ENCODE measurements around the gene CDC42EP4. TPM values are rescaled to one million over a fixed set of nuclear protein-coding genes. Genes with fewer than 3 reads are reported as not detected.
A peak's percentile ranks its signal among the peaks of the same experiment; 100 is the strongest.

CDC42EP4 gene
- total RNA-seq, 1 experiment from 2014 or later, result 32.7 TPM

DNA sequence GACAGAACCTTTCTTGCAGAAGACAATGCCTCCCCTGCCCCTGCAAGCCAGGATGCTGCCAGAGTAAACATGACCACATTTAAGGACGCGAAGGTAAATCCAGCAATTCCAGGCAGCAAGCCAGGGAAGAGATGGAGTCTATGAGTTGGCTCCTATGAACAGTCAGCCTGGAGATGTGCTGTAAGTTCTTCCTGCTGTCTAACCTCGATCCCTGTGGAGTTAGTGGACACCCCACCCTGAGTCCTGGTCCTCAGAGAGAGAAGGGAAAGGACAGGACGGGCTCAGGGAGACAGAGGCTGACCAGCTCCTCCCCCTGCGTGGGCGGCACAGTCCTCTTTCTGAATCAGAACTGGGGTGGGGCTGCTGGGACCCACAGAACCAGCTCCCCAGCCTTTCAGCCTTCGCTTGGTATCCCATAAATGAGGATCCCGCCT, 24.9 kb downstream of the CDC42EP4 start:
- DNase-seq, result no peak
- Histone ChIP-seq H3K4me3 (ENCODE audit: insufficient read depth, low read depth, low read length) (no peak overlapping the region), H3K27me3 (ENCODE audit: control insufficient read depth, insufficient read depth, low read length) (no peaks in the 10 kb centered on the region), H3K36me3 (replicated peaks; ENCODE audit: control insufficient read depth, insufficient read depth, low read length) (no peaks in the 10 kb centered on the region; the same call in 1 of the 2 replicates)

DNA sequence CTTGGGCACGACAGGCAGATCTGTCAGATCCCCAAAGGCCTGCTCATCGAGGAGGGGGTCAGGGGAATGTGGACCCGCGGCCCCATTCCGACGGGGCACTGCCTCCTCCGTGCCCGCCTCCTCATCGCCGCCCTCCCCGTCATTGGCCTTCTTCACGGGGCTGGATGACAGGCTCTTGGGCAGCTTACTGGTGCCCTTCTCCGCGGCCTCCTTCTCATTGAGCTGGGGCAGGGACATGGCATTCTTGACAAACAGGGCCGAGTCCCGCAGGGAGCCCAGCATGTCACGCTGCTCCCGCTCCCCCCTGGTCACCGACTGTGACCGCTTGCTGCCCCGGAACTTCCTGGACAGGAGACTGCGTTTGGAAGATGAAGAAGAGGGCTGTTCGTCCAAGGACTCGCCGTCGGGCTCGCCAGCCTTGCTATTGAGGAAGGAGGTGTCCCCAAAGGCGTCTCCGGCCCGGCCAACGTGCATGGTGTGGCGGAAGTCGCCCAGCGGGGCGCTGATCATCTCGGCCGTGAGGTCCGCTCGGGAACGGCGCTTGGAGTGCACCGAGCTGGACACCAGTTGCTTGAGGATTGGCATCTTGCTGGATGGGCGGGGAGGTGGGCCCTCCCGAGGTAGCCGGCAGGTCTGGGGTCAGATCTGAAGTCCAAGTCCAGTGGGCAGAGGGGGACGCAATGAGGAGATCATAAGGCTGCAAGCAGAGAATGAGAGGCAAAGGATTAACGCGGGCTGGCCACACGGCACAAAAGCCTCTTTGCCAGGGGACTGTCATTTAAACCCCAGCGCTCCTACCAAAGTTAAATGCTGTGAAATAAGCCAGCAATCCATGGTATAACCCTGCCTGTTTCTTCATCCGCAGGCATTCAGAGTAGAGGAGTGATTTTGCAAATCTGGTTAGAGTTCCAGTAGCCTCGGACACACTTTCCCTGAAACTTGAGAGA, 25.6 kb downstream of the CDC42EP4 start:
- no peak overlapping the region for H3K4me3 ChIP-seq (ENCODE audit: insufficient read depth, low read depth, low read length)
- H3K27me3 ChIP-seq (ENCODE audit: control insufficient read depth, insufficient read depth, low read length), result no peaks in the 10 kb centered on the region
- no peaks in the 10 kb centered on the region; the same call in 1 of the 2 replicates for H3K36me3 ChIP-seq (replicated peaks; ENCODE audit: control insufficient read depth, insufficient read depth, low read length)
- peak; percentile 38 for DNase-seq

DNA sequence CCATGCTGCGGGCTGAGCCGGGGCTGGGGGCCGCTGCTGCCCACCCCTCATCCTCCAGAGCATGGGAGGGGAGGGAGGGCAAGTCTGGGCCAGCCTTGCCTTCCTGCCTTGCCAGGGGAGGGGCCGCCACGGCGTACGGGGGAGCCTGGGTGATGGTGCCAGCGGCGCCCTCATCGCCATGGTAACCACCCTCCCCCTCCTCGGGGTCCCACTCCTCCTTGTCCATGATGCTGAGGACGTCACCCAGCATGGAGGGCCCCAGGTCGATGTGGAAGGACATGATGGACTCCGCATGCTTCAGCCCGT, 26.2 kb downstream of the CDC42EP4 start:
- peak; percentile 59 for DNase-seq
- H3K36me3 ChIP-seq (replicated peaks; ENCODE audit: control insufficient read depth, insufficient read depth, low read length), result no peaks in the 10 kb centered on the region; the same call in 1 of the 2 replicates
- no peak overlapping the region for H3K4me3 ChIP-seq (ENCODE audit: insufficient read depth, low read depth, low read length)
- H3K27me3 ChIP-seq (ENCODE audit: control insufficient read depth, insufficient read depth, low read length), result no peaks in the 10 kb centered on the region

DNA sequence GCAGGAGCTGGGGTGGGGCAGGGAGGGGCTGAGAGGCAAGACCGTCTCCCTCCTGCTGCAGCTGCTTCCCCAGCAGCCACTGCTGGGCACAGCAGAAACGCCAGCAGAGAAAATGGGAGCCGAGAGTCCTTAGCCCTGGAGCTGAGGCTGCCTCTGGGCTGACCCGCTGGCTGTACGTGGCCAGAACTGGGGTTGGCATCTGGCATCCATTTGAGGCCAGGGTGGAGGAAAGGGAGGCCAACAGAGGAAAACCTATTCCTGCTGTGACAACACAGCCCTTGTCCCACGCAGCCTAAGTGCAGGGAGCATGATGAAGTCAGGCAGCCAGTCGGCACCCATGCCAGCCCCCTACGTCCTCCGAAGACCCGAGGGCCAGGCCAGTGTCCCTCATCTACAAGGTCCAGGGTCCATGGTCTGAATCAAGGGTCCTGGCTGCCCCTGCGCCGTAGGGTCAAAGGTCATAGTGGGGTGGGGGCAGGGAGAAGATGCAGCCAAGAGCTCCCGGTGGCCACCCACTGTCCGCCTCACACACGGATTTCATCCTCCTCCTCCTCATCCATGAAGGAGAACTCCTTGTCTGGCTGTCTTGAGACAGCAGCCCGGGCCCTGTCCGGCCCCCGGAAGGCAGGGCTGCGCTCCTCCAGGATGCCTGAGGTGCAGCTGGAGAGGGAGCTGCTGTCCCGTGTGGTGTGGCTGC, 26.7 kb downstream of the CDC42EP4 start:
- no peaks in the 10 kb centered on the region; the same call in 1 of the 2 replicates for H3K36me3 ChIP-seq (replicated peaks; ENCODE audit: control insufficient read depth, insufficient read depth, low read length)
- H3K27me3 ChIP-seq (ENCODE audit: control insufficient read depth, insufficient read depth, low read length), result no peaks in the 10 kb centered on the region
- DNase-seq, result peak; percentile 46
- no peak overlapping the region for H3K4me3 ChIP-seq (ENCODE audit: insufficient read depth, low read depth, low read length)

DNA sequence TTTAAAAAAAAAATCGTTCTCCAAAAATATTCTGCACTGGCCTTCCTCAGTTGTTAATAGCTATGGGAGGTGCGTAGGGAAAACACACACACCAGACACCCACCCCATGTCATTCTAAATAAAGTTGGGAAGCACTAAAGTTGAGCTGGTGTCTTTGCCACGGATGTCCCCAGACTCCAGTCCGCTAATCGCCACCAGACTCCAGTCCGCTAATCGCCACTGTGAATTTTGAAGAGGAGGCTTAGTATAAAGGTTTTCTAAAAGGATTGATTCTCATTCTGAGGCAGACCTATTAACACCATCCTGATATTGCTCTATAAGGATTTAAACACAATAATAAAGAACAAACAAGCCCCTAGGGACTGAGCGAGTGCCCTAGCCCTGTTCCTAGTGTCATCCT, 27.4 kb downstream of the CDC42EP4 start:
- Histone ChIP-seq H3K36me3 (replicated peaks; ENCODE audit: control insufficient read depth, insufficient read depth, low read length) (no peaks in the 10 kb centered on the region; the same call in 1 of the 2 replicates), H3K27me3 (ENCODE audit: control insufficient read depth, insufficient read depth, low read length) (no peaks in the 10 kb centered on the region), H3K4me3 (ENCODE audit: insufficient read depth, low read depth, low read length) (no peak overlapping the region)
- DNase-seq, result no peak

DNA sequence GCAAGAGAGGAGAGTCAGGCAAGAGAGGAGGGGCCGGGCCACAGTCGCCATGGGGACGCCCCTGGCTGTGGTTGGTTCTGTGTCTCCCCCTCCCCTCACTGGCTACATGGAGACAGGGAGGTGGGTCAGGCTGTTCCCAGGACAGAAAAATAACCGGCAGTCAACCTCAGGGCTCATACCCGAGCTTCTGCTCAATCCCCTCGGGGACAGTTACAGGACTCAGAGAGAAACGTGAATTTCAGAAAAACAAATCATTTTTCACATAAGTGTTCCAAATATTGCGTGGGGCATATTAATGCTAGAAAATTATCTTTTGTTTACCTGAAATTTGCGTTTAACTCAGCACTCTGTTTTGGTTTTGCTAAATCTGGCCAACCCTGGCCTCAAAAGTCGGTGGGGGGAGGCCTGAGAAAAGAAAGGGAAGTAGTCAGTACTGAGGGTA, 27.9 kb downstream of the CDC42EP4 start:
- Histone ChIP-seq H3K27me3 (ENCODE audit: control insufficient read depth, insufficient read depth, low read length) (no peaks in the 10 kb centered on the region), H3K4me3 (ENCODE audit: insufficient read depth, low read depth, low read length) (no peak overlapping the region), H3K36me3 (replicated peaks; ENCODE audit: control insufficient read depth, insufficient read depth, low read length) (no peaks in the 10 kb centered on the region; the same call in 1 of the 2 replicates)
- DNase-seq, result peak; percentile 93

DNA sequence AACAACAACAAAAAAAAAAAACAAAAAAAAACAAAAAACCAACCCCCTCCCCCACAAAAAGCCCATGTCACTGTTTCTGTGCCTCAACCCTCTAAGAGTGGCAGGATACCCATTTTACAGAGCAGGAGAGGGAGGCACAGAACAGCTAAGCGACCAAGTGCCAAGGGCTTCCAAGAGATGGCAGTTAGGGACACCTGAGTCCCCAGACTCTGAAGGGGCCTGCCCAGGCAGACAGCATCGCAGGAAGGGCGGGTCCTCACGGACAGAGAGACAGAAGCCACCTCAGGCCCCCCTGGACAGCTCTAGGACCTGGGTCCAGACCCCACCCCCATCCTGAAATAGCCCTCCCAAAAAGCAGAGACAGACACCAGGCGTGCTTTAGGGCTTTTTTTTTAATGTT, 28.6 kb downstream of the CDC42EP4 start:
- DNase-seq, result no peak
- H3K27me3 ChIP-seq (ENCODE audit: control insufficient read depth, insufficient read depth, low read length), result no peaks in the 10 kb centered on the region
- no peak overlapping the region for H3K4me3 ChIP-seq (ENCODE audit: insufficient read depth, low read depth, low read length)
- H3K36me3 ChIP-seq (replicated peaks; ENCODE audit: control insufficient read depth, insufficient read depth, low read length), result no peaks in the 10 kb centered on the region; the same call in 1 of the 2 replicates

DNA sequence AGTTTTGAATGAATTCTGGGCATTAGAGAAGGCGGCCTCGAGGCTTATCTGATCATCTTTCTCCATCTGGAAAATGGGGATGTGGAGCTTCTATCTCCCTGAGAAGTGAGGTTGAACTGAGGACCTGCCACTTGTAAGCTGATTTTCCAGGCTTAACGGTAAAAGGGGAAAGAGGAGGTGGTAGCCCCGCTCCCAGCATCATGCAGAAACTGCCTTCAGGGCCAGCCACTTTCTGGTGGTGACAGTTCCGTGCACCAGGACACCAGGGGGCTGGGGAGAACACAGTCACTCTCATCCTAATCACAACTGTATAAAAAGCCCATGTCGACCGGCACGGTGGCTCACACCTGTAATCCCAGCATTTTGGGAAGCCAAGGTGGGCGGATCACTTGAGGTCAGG, 29.2 kb downstream of the CDC42EP4 start:
- no peaks in the 10 kb centered on the region for H3K27me3 ChIP-seq (ENCODE audit: control insufficient read depth, insufficient read depth, low read length)
- no peaks in the 10 kb centered on the region; the same call in 1 of the 2 replicates for H3K36me3 ChIP-seq (replicated peaks; ENCODE audit: control insufficient read depth, insufficient read depth, low read length)
- H3K4me3 ChIP-seq (ENCODE audit: insufficient read depth, low read depth, low read length), result no peak overlapping the region
- DNase-seq, result no peak

DNA sequence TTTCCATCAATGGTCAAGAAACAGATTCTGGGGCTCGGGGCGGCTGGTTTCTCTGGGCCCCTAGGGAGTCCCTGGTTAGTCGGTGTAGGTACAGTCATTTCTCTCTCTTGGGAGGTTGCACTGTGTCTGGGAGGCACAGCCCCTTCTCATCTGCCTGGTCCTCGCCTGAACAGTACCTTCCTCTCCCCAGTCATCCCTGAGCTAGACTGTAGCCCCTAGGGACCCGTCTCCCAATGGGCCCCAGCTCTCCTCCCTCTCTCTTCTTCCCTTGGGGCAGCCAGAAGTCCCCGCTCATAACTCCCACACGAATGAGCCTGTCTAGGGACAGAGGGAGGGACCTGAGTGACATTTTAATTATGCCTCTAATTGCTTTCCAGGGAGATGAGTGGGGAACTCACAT, 29.9 kb downstream of the CDC42EP4 start:
- Histone ChIP-seq H3K36me3 (replicated peaks; ENCODE audit: control insufficient read depth, insufficient read depth, low read length) (no peaks in the 10 kb centered on the region; the same call in 1 of the 2 replicates), H3K4me3 (ENCODE audit: insufficient read depth, low read depth, low read length) (no peak overlapping the region), H3K27me3 (ENCODE audit: control insufficient read depth, insufficient read depth, low read length) (no peaks in the 10 kb centered on the region)
- no peak for DNase-seq

DNA sequence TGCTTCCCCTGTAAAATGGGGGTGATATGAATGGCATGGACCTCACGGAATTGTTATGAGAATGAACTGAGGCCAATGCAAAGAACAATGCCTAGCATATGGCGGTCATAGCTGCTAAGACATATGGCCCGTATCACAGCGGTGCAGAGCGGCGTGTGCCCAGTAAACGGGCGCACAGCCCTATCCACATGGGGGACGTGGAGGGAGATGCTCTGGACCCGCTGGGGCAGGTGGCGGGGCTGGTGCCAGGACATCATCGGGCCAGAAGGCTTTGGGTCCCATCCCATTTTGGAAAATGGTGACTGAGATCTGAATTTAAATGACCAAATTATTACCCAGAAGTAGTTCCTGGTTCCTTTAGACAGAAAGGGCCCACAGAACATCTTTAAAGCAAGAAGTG, 31.6 kb downstream of the CDC42EP4 start:
- no peak for DNase-seq
- Histone ChIP-seq H3K36me3 (replicated peaks; ENCODE audit: control insufficient read depth, insufficient read depth, low read length) (no peaks in the 10 kb centered on the region; the same call in 1 of the 2 replicates), H3K27me3 (ENCODE audit: control insufficient read depth, insufficient read depth, low read length) (no peaks in the 10 kb centered on the region), H3K4me3 (ENCODE audit: insufficient read depth, low read depth, low read length) (no peak overlapping the region)

DNA sequence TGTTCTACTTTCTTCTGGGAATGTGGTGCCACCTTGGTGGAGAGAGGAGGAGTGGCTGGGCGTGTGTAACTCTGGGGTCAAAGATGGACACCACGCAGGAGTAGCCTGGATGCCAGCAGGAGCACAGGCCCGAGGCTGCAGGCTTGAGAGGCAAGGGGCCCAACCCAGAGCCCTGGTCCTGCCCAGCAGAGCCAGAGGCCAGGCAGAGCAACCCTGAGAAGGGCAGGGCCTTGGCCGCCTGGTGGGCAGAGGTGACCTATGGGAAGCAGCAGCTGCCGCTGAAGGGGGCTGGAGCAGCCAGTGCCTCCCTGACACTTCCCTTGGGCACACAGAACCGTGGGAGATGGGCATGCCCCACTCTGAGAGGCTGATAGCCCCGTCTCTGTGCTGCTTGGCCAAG, 32.1 kb downstream of the CDC42EP4 start:
- no peaks in the 10 kb centered on the region for H3K36me3 ChIP-seq (replicated peaks; ENCODE audit: control insufficient read depth, insufficient read depth, low read length)
- H3K27me3 ChIP-seq (ENCODE audit: control insufficient read depth, insufficient read depth, low read length), result no peaks in the 10 kb centered on the region
- DNase-seq, result no peak
- no peak overlapping the region for H3K4me3 ChIP-seq (ENCODE audit: insufficient read depth, low read depth, low read length)

DNA sequence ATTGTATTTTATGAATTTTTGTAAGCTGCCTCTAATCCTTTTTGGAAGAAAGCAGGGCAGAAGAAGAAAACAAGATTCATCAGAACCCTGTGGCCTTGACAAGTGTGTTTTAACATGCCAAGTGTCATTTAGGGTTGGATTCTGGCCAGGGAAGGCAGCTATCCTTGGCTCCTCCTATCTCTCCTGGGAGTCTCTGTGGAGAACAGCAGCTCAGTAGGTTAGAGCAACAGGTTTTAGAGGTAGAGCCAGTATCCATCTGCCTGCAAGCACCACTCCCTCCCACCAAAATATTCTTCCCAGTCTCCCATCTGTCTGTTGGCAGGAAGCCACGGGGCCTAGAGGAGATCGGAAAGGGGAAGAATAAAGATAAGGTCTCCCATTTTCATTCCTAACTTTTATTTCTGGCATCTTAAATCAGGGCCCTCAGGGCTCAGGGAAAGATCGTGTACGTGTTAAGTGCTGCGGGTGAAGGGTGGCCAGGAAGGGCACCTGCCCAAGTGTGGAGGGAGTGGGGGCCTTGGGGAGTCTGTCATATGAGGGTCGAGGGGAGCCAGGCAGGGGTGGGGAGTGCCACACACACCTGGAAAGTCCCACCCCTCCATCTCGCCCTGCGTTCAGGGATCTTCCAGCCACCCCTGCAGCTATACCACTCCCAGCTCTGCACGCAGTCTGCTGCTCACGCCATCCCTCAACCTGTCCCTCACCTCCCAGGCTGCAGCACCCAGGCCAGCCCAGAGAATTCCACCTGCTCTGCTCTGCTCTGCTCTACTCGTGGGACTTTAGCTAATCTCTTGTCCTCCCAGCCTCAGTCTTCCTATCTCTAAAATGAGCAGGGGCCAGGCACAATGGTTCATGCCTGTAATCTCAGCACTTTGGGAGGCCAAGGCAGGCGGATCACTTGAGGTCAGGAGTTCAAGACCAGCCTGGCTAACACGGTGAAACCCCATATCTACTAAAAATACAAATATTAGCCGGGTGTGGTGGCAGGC, 33.0 kb downstream of the CDC42EP4 start:
- no peak overlapping the region for H3K4me3 ChIP-seq (ENCODE audit: insufficient read depth, low read depth, low read length)
- H3K27me3 ChIP-seq (ENCODE audit: control insufficient read depth, insufficient read depth, low read length), result no peaks in the 10 kb centered on the region
- no peaks in the 10 kb centered on the region for H3K36me3 ChIP-seq (replicated peaks; ENCODE audit: control insufficient read depth, insufficient read depth, low read length)
- DNase-seq, result peak; percentile 52

DNA sequence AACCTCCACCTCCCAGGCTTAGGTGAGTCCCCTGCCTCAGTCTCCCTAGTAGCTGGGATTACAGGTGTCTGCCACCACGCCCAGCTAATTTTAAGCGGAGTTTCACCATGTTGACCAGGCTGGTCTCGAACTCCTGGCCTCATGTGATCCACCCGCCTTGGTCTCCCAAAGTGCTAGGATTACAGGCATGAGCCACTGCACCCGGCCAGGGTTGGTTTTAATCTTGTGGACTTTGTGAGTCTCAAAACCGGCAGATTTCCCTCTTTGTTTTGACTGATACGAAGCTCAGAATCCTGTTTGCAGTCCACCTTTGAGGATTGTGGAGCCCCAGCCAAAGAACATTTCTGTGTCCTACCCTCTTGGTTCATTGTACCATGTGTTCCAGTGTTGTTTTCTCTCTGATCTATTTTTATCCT, 33.7 kb downstream of the CDC42EP4 start:
- H3K27me3 ChIP-seq (ENCODE audit: control insufficient read depth, insufficient read depth, low read length), result no peaks in the 10 kb centered on the region
- H3K36me3 ChIP-seq (replicated peaks; ENCODE audit: control insufficient read depth, insufficient read depth, low read length), result no peaks in the 10 kb centered on the region
- H3K4me3 ChIP-seq (ENCODE audit: insufficient read depth, low read depth, low read length), result no peak overlapping the region
- DNase-seq, result no peak

DNA sequence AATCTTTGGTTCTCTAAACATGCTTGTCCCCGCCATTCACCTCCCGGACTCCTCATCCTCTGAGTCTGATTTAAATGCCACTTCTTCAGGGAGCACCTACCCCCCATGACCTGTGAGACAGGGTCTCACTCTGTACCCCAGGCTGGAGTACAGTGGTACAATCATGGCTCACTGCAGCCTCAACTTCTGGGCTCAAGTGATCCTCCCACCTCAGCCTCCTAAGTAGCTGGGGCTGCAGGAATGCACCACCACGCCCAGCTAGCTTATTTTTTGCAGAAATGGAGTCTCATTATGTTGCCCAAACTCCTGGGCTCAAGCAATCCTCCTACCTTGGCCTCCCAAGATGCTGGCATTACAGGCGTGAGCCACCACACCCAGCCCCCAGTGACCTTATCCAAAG, 37.3 kb downstream of the CDC42EP4 start:
- H3K36me3 ChIP-seq (replicated peaks; ENCODE audit: control insufficient read depth, insufficient read depth, low read length), result no peaks in the 10 kb centered on the region
- no peaks in the 10 kb centered on the region for H3K27me3 ChIP-seq (ENCODE audit: control insufficient read depth, insufficient read depth, low read length)
- no peak for DNase-seq
- H3K4me3 ChIP-seq (ENCODE audit: insufficient read depth, low read depth, low read length), result no peak overlapping the region

Measured in H7 (cell line).